ENCODE results near the gene TMEM132D.

TMEM132D gene

DNA sequence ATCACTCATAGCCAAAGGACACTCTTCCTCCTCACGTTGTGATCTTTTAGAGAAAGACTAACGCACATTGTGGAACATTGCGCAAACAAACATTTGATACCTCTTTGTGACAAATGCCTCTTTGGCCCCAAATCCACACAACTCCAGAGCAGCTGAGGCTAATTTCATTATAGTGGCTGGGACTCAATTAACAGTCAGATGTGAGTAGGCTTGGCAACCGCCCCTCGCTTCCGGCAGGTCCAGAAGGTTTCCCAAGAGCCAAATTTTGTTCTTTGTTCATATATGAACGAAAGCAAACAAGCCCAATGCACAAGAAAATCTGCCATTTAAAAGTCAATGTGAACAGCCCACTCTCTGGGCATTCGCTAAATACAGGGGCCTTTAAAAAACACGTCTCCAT lies 776.6 kb downstream of the TMEM132D start:
- no peak overlapping the region for H3K4me3 ChIP-seq (ENCODE audit: low read depth, low read length)
- no peak for DNase-seq (ENCODE audit: low read depth)
- TF ChIP-seq, protein P1, sequence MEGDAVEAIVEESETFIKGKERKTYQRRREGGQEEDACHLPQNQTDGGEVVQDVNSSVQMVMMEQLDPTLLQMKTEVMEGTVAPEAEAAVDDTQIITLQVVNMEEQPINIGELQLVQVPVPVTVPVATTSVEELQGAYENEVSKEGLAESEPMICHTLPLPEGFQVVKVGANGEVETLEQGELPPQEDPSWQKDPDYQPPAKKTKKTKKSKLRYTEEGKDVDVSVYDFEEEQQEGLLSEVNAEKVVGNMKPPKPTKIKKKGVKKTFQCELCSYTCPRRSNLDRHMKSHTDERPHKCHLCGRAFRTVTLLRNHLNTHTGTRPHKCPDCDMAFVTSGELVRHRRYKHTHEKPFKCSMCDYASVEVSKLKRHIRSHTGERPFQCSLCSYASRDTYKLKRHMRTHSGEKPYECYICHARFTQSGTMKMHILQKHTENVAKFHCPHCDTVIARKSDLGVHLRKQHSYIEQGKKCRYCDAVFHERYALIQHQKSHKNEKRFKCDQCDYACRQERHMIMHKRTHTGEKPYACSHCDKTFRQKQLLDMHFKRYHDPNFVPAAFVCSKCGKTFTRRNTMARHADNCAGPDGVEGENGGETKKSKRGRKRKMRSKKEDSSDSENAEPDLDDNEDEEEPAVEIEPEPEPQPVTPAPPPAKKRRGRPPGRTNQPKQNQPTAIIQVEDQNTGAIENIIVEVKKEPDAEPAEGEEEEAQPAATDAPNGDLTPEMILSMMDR (IDR thresholded peaks at IDR 0.05; ENCODE audit: low read depth, low read length) = no peak
- TF ChIP-seq POLR2A (IDR thresholded peaks at IDR 0.05; ENCODE audit: extremely low read depth, insufficient read length) = no peak

DNA sequence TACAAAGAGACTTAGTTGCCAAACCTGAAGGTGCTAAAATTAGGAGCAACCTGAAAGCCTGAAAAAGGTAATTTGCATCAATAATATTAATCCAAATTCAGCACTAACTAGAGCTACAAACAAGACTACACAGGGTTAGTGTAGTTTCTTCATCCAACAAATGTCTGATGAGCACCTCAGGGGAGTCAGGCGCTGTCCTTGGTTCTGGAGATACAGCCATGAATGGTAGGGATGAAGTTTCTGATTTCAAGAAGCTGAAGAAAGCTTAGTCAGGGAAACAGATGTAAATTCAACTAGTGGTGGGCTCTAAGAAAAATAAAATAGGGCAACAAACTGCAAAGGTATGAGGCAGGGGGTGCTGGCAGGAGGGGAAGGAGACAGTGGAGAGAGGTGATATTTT lies 784.3 kb downstream of the TMEM132D start:
- H3K4me3 ChIP-seq (ENCODE audit: low read depth, low read length) = no peak overlapping the region
- peak; percentile 11 for DNase-seq (ENCODE audit: low read depth)
- TF ChIP-seq, protein P1 (IDR thresholded peaks at IDR 0.05; ENCODE audit: low read depth, low read length) = no peak
- no peak for TF ChIP-seq MYC (IDR thresholded peaks at IDR 0.05; ENCODE audit: low read depth, low read length)
- no peak for TF ChIP-seq POLR2A (IDR thresholded peaks at IDR 0.05; ENCODE audit: extremely low read depth, insufficient read length)
- TF ChIP-seq, protein P2, sequence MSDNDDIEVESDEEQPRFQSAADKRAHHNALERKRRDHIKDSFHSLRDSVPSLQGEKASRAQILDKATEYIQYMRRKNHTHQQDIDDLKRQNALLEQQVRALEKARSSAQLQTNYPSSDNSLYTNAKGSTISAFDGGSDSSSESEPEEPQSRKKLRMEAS (IDR thresholded peaks at IDR 0.05; ENCODE audit: low read depth, low read length) = no peak

DNA sequence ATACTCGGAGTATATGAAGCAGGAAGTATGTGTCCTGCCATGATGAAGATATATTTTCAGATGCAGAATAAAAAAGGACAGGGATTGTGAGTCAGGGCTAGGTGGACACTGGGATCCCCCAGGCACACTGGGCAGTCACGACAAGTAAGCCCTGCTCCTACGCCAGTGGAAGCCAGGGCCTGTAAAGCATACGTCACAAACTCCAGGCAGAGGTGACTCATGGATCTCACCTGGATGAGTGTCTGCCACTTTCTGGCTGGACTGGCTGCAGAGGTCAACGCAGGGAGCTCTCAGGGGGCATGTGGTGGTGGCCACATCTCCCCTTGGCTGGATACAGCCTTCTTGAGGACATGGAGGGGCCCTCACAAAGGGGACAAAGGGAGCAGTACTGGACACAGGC lies 788.3 kb downstream of the TMEM132D start:
- TF ChIP-seq MYC (IDR thresholded peaks at IDR 0.05; ENCODE audit: low read depth, low read length) (no peak), POLR2A (IDR thresholded peaks at IDR 0.05; ENCODE audit: extremely low read depth, insufficient read length) (no peak)
- TF ChIP-seq, protein P1 (IDR thresholded peaks at IDR 0.05; ENCODE audit: low read depth, low read length) = no peak
- H3K4me3 ChIP-seq (ENCODE audit: low read depth, low read length) = no peak overlapping the region
- no peak for DNase-seq (ENCODE audit: low read depth)

DNA sequence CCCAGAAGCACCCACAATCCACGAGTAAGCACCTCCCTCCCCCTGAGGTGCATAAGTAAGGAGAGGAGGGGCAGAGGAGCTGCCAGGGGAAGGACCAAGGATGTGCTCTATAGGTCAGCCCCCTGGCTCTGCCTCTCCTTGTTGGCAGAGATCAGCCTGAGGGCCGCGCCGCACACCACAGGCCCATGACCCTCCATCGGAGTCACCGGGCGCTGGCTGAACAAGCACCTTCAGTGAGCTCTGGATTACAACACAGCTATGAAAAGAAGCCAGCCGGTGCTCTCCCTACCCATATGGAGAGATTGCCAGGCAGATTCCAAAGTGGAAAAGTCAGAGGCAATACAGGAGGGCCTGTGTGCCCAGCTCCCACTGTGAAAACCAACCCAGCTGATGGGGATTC lies 793.2 kb downstream of the TMEM132D start:
- no peak overlapping the region for H3K4me3 ChIP-seq (ENCODE audit: low read depth, low read length)
- no peak for DNase-seq (ENCODE audit: low read depth)
- TF ChIP-seq MYC (IDR thresholded peaks at IDR 0.05; ENCODE audit: low read depth, low read length) (no peak), POLR2A (IDR thresholded peaks at IDR 0.05; ENCODE audit: extremely low read depth, insufficient read length) (no peak)
- TF ChIP-seq, protein P1 (IDR thresholded peaks at IDR 0.05; ENCODE audit: low read depth, low read length) = no peak
- TF ChIP-seq, protein P2 (IDR thresholded peaks at IDR 0.05; ENCODE audit: low read depth, low read length) = no peak

DNA sequence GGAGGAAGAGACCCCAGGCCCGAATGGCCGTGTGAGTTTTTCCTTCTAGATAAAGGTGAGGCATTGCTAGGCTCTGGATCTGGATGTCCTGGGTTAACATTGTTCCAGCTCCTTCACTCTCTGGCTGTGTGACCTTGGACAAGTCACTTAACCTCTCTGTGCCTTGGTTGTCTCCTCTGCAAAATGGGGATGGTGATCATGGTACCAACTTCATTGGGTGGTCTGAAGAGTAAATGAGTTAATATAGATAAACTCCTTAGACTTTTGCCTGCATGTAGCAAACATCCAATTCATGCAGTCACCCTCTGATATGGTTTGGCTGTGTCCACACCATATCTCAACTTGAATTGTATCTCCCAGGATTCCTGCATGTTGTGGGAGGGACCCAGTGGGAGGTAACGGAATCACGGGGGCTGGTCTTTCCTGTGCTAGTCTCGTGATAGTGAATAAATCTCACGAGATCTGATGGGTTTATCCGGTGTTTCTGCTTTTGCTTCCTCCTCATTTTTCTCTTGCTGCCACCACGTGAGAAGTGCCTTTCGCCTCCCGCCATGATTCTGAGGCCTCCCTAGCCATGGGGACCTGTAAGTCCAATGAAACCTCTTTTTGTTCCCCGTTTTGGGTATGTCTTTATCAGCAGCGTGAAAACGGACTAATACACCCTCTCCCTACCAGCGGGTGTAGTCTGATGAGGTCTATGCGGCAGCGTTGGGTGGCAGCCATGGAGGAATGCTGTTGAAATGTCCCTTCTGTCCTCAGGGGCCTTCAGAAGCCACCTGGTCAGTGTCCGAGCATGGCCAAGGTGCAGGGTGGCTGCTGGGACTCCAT lies 794.4 kb downstream of the TMEM132D start:
- TF ChIP-seq, protein P2 (IDR thresholded peaks at IDR 0.05; ENCODE audit: low read depth, low read length) = no peak
- TF ChIP-seq POLR2A (IDR thresholded peaks at IDR 0.05; ENCODE audit: extremely low read depth, insufficient read length) (no peak), MYC (IDR thresholded peaks at IDR 0.05; ENCODE audit: low read depth, low read length) (no peak)
- TF ChIP-seq, protein P1 (IDR thresholded peaks at IDR 0.05; ENCODE audit: low read depth, low read length) = no peak
- no peak for DNase-seq (ENCODE audit: low read depth)
- H3K4me3 ChIP-seq (ENCODE audit: low read depth, low read length) = no peak overlapping the region

DNA sequence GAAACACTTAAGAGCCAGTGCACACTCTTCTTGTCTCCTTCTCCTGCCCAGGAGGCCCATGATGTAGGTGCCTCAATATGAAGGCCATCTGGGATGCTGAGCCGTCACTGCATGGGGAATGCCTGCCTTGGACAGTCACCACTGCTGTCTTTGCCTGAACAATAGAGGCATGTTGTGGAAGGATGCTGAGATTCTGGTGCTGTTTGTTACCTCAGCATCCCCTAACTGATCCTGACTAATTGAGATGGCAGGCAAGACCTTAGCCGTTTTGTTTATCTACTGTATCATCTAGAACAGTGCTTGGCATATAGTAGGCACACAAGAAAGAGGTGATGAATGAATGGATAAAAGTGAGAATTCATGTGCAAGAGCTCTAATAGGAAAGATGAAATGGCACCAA lies 797.1 kb downstream of the TMEM132D start:
- DNase-seq (ENCODE audit: low read depth) = no peak
- H3K4me3 ChIP-seq (ENCODE audit: low read depth, low read length) = no peak overlapping the region
- no peak for TF ChIP-seq MYC (IDR thresholded peaks at IDR 0.05; ENCODE audit: low read depth, low read length)
- TF ChIP-seq, protein P2 (IDR thresholded peaks at IDR 0.05; ENCODE audit: low read depth, low read length) = no peak
